Measurements from ENCODE around the gene UQCR11.

DNA sequence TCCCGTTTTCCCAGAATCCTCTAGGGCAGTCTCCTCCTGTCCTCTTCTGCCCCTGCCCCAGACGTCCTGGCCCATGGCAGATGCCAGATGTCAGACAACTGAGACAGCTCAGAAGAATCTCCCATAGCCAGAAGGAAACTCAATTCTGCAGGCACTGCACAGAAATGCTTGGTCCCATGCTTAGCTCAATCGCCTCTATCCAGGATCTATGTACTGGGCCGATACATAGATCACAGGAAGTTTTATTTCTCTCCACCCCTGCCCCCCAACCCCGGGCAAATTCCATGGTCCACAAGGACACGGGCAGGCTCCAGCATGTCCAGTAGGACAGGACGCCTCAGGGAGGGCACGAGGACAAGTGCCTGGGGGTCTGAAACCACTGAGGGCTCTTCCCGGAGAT is 17.4 kb downstream of the UQCR11 start:
- TF ChIP-seq, protein P1, sequence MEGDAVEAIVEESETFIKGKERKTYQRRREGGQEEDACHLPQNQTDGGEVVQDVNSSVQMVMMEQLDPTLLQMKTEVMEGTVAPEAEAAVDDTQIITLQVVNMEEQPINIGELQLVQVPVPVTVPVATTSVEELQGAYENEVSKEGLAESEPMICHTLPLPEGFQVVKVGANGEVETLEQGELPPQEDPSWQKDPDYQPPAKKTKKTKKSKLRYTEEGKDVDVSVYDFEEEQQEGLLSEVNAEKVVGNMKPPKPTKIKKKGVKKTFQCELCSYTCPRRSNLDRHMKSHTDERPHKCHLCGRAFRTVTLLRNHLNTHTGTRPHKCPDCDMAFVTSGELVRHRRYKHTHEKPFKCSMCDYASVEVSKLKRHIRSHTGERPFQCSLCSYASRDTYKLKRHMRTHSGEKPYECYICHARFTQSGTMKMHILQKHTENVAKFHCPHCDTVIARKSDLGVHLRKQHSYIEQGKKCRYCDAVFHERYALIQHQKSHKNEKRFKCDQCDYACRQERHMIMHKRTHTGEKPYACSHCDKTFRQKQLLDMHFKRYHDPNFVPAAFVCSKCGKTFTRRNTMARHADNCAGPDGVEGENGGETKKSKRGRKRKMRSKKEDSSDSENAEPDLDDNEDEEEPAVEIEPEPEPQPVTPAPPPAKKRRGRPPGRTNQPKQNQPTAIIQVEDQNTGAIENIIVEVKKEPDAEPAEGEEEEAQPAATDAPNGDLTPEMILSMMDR (IDR thresholded peaks at IDR 0.05), result no peak
- TF ChIP-seq POLR2A (IDR thresholded peaks at IDR 0.05), result no peak
